NCI-H146 treated with DMSO at 0.1 percent for 48 hours (cell line): ENCODE results near the gene POP7.
"Not testable (repeated sequence)": the region's sequence is repeated elsewhere in the genome, so short reads cannot be mapped to it uniquely, and the experiment has no call there.

Source experiments
- DNase-seq: peaks from one replicate; lab custom pipeline; 2025; ENCODE audit not compliant: unreplicated experiment; lab: John Stamatoyannopoulos, UW

The POP7 gene

DNA sequence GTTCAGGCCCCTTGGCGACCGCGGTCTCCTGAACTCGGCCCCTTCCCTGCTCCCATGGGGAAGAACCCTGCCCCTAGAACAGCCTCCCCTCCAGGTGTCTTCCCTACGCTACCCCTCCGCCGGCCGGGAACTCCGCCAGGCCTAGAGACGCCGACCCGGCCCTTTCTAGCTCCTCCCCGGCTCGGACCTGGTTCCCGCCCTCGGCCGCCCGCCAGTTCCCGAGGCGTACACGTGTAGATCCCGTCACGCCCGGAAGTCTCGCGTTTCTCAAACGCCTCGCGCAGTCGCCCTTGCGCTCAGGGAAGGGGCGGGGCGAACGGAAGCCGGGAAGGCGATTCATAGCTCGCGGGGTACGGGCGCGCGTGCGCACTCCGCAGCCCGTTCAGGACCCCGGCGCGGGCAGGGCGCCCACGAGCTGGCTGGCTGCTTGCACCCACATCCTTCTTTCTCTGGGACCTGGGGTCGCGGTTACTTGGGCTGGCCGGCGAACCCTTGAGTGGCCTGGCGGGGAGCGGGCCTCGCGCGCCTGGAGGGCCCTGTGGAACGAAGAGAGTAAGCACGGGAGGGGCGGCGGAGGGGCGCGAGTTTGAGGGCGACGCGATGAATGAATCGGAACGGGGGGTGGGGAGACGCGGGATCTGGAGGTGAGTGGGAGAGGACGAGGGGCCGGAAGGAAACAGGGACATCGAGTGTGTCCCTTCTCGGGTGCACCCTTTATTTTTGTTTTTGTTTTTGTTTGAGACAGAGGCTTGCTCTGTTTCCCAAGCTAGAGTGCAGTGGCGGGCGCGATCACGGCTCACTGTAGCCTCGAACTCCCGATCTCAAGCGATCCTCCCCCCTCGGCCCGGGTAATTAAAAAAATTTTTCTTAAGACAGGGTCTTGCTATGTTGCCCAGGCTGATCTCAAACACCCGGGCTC lies at the start of gene POP7:
Gene POP7, plus strand, starts transcription at position 369 of the 919 bp plus-strand sequence. CDS start 710 bp downstream, outside the sequence.
- DNase-seq = peak; percentile 91

DNA sequence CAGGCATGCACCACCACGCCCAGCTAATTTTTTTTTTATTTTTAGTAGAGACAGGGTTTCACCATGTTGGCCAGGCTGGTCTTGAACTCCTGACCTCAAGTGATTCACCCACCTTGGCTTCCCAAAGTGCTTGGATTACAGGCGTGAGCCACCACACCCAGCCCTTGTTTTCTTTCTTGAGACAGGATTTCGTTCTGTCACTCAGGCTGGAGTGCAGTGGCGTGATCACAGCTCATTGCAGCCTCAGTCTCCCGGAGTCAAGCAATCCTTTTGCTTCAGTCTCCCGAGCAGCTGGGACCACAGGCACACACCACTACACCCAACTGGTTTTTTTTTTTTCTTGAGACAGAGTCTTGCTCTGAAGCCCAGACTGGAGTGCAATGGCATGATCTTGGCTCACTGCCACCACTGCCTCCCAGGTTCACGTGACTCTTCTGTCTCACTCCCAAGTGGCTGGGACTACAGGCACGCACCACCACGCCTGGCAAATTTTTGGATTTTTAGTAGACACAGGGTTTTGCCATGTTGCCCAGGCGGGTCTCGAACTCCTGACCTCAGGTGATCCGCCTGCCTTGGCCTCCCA lies 43.6 kb upstream of the POP7 start:
- DNase-seq = not testable (repeated sequence)

DNA sequence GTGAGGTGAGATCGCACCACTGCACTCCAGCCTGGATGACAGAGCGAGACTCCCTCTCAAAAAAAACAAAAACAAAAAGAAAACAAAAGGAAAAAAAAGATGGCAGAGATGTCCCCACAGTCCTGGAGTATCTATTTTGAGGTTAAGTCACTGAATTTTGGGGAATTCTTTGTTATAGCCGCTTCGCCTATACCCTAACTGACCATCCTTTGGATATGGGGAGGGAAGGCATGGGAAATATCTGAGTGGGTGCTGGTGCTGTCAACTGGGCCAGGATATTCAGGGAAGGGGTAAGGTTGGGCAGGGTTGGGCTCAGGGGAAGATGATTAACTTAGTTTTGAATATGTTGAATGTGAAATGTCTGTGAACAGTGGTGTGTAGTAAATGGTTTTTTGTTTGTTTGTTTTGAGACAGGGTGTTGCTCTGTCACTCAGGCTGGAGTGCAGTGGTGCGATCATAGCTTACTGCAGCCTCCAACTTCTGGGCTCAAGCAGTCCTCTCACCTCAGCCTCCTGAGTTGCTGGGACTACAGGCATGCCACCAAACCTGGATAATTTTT lies 40.7 kb upstream of the POP7 start:
- DNase-seq = no peak

DNA sequence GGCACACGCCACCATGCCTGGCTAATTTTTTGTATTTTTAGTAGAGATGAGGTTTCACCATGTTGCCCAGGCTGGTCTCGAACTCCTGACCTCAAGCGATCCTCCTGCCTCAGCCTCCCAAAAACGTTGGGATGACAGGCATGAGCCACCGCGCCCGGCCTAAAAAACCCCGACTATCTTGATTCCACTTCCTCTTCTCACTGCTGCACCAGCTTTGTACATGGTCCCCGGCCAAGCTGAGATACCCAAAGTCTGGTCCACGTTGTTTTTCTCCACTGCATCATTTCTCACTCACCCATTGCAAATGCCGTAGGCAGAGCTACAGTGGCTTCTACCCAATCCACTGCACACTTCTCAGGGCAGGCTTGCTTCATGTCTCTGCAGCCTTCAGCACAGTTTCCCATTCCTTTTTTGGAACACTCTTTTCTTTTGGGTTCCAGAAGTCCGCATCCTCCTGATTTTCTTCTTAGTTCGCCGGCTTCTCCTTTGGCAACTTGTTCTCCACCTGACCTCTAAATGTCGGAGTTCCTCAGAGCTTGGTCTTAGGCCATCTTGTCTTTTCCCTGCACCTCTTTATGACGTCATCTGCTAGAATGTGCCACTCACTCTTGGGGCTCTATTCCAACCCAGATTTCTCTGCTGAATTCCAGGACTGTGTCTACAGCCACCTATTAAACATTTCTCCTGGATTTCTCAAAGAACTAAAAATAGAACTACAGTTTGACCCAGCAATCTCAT lies 38.4 kb upstream of the POP7 start:
- DNase-seq = no peak

DNA sequence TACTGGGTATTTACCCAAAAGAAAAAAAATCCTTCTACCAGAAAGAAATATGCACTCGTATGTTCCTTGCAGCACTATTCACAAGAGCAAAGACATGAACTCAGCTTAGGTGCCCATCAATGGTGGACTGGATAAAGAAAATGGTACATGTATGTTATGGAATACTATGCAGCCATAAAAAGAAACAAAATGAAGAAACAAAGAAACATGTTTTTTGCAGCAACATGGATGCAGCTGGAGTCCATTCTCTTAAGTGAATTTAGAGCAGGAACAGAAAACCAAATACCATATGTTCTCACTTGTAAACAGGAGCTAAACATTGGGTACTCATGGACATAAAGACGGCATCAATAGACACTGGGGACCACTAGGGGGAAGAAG lies 37.9 kb upstream of the POP7 start:
- DNase-seq = no peak

DNA sequence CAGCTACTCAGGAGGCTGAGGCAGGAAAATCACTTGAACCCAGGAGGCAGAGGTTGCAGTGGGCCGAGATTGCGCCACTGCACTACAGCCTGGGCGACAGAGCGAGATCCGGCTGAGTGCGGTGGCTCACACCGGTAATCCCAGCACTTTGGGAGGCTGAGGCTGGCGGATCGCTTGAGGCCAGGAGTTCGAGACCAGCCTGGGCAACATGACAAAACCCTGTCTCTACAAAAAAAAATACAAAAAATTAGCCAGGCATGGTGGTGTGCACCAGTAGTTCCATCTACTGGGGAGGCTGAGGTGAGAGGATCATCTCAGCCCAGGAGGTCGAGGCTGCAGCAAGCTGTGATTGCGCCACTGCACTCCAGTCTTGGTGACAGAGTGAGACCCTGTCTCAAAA lies 36.8 kb upstream of the POP7 start:
- not testable (repeated sequence) for DNase-seq

DNA sequence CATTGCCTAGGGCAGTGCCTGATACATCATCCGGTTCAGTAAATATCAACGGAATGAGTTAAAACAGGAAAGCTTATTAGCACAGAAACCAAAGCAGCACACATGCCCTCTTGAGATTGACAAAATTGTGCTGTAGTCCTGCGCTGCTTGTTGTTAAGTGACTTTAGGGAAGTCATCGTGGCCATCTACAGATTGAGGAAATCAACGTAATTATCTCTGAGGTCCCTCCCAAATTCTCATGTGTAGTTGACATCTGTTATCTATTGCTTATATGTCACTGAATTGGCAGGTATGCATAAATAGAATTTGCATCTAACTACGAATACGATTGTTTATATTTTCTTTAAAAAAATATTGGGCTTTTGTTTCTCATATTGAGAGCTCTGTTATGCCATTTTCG lies 35.8 kb upstream of the POP7 start:
- DNase-seq = no peak

DNA sequence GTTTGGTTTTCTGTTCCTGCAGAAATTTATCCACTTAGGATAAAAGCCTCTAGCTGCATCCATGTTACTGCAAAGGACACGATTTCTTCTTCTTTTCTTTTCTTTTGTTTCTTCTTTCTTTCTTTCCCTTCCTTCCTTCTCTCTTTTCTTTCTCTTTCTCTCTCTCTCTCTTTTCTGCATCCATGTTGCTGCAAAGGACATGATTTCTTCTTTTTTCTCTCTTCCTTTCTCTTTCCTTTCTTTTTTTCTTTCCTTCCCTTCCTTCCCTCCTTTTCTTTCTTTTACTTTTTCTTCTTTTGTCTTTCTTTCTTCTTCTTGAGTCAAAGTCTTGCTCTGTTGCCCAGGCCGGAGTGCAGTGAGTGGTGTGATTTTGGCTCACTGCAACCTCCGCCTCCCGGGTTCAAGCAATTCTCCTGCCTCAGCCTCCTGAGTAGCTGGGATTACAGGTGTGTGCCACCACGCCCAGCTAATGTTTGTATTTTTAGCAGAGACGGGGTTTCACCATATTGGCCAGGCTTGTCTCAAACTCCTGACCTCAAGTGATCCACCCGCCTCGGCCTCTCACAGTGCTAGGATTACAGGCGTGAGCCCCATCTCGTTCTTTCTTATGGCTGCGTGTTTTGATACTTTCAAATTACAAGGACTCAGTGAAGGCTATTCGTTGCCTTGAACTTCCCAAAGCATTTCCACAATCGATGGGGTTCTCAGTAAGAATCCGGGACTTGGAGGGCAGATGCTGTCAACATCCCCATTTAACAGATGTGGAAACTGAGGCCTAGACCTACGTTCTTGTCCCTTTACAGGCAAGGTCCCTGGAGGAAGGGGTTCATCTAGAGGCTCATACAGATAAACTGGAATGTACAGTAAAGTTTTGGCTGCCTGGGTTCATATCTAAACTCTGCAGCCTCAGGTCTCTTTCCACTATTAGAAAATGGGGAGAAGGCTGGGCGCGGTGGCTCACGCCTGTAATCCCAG lies 34.3 kb upstream of the POP7 start:
- no peak for DNase-seq

DNA sequence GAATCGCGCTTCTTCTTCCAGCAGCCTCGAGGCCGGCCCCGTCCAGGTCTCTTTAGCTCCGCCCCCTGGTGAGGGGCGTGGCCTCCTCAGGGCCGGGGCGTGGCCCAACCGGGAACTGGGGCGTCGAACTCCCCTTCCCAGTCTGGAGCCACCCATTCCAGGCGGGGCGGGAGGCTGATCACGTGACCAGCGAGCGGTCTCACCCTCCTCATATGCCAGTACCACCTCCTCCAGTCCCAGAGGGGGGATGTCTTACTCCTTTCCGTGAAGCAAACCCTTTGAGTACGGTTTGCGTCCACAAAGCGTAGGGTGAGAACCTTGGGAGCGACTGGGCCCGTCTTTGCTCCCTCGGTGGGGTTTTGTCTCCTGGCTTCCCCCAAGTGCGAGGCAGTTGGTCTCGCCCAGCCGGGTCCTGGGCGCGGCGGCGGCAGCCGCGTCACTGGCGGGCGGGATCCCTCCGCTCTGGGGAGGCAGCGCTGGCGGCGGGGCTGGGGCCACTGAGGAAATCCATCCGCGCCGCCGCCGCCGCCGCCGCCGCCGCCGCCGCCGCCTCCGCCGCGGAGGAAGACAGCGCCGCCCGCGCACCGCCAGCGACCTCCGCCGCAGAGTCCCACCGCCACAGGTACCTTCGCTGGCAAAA lies 32.5 kb upstream of the POP7 start, which contains the start of gene GNB2:
Gene GNB2, plus strand, starts transcription at position 439 of the 640 bp plus-strand sequence. CDS start 2,526 bp downstream, outside the sequence.
- peak; percentile 92 for DNase-seq

DNA sequence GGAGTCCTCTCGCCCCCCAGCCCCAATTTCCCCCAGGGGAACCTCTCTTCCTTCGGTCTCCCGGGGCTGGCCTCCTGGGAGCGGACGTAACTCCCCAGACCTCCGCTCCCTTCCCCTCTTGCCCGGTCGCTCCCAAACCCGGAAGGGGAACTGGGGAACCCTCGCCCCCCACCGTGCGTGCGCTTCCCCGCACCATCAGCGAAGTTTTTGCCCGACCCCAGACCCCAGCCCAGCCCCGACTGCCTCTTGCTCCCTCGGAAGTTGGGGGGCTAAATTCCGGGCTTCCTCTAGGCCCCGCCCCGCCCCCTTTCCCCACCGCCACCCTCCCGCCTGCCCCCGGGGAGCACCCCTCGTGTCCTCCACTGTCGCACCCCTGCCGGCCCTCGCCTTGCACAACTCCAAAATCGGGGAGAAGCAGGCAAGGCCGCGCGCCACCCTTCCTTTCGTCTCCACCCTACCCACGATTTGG lies 31.9 kb upstream of the POP7 start:
- DNase-seq = no peak

DNA sequence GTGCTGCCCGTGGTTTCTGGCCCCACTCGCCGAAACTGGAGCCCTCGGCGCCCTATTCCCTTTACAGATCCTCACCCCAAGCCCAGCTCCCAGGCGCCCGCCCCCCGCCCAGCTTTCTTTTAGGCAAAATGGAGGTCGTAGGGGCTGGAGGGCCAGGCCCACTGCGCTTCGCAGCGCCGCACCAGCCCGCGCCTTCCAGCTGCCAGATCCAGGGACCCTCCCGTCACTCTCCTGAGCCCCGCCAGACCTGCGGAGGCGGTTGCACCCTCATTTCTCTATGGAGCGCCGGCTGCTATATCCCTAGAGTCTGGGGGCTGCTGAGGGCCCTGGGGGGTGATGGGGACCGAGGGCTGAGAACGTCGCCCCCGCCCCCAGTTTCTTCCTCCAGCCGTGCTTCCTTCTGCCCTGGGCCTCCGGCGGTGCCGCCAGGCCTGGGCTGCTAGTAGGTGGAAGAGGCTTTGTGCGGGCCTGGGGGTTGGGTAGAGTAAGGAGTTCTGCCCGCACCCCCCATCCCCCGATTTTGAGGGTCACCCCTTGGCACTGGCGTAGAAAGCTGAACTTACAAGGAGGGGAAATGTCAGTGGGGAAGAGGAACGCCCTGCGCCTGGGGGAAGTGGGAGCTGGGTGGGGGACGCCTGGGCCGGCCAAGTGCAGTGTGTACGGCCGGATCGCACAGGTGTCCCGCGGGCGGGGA lies 31.4 kb upstream of the POP7 start:
- DNase-seq = no peak

DNA sequence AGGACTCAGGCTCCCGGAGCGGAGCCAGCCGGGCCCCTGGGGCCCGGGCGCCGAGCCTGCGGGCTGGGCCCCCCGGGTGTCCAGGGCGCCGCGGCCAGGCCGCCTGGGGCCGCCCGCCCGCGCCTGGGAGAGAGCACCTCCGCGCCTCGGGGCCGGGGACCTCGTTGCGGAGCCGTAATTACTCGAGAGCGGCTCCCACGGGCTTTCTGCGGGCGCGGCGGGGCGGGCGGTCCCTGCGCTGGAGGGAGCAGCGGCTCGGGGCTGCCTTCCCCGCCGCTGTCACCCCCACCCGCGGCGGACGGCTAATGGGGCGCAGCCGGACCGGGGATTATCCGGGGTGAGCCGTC lies 30.8 kb upstream of the POP7 start:
- DNase-seq = no peak

DNA sequence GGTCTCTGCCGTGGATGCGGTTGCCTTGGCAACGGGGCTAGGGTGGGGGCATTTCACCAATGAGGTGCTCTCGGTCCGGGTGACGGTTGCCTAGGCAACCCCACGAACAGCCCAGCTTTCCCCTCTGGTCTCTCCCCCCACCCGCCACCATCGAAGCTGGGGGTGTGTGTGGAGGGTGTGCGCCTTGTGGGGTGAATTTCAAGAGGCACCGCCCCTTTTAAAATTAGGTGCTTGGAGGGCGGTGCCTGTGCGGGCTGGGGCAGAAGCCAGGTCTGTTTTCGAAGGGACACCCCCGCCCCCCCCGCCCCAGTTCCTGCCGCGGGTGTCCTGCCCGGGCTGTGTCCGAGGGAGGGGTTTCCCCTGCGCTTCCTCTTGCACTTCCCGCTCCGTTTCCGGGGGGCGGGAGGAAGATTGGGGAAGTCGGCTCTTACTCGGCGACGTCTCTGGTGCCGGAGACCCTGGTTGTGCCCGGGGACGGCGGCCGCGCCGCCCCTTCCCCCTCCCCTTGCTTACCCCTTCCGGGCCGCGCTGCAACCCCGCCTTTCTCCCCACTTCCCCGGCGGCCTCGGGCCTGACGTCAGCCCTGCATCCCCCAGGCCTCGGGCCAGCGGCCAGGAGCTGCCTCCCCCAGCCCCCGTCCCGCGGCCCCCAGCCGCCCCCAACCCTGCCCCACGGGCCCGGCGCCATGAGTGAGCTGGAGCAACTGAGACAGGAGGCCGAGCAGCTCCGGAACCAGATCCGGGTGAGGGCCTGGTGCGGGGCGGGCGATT lies 30.2 kb upstream of the POP7 start:
- DNase-seq = no peak

DNA sequence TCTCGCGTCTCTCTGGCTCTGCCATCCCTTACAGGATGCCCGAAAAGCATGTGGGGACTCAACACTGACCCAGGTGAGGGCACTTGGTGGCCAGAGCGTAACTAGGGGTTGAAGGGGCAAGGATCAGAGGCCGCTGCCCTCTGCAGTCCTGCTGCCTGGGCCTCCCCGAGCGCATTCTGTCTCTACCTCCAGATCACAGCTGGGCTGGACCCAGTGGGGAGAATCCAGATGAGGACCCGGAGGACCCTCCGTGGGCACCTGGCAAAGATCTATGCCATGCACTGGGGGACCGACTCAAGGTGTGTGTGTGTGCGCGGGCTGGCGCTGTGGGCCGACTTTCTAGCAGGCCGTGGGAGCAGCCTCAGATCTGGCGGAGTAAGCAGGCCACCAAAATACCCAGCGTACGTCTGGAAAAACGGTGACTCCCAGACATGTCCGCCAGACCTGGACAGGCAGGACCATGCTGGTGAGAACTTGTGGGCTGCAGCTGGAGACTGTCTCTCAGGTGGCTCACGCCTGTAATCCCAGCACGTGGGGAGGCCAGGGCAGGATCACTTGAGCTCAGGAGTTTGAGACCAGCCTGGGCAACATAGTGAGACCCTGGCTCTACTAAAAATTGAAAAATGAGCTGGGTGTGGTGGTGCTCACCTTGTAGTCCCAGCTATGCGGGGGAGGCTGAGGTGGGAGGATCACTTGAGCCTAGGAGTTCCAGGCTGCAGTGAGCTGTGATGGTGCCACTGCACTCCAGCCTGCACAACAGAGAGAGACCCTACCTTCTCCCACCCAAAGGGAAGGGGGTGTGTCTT lies 29.2 kb upstream of the POP7 start:
- no peak for DNase-seq

DNA sequence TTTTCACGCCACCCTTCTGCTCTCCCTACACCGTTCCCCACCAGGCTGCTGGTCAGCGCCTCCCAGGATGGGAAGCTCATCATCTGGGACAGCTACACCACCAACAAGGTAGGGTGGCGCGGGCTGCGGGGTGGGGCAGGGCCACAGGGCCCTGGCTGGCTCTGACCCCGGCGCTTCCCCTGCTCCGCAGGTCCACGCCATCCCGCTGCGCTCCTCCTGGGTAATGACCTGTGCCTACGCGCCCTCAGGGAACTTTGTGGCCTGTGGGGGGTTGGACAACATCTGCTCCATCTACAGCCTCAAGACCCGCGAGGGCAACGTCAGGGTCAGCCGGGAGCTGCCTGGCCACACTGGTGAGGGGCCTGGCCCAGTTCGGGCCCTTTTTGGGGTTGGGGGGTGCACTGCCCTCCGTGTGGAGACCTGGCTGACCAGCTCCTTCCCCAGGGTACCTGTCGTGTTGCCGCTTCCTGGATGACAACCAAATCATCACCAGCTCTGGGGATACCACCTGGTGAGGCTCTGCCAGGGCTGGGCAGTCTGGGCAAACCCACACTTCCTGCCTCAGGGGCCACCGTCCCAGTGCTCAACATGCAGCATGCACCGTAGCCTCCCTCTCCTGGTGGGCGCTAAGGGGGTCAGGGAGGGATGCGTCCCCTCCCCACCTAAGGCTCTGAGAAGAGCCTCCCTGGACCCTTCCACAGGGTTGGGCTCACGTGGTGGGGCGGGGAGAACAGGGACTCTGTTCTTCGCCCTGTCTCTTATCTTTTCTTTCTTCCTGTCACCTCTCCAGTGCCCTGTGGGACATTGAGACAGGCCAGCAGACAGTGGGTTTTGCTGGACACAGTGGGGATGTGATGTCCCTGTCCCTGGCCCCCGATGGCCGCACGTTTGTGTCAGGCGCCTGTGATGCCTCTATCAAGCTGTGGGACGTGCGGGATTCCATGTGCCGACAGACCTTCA lies 28.3 kb upstream of the POP7 start:
- DNase-seq = no peak

DNA sequence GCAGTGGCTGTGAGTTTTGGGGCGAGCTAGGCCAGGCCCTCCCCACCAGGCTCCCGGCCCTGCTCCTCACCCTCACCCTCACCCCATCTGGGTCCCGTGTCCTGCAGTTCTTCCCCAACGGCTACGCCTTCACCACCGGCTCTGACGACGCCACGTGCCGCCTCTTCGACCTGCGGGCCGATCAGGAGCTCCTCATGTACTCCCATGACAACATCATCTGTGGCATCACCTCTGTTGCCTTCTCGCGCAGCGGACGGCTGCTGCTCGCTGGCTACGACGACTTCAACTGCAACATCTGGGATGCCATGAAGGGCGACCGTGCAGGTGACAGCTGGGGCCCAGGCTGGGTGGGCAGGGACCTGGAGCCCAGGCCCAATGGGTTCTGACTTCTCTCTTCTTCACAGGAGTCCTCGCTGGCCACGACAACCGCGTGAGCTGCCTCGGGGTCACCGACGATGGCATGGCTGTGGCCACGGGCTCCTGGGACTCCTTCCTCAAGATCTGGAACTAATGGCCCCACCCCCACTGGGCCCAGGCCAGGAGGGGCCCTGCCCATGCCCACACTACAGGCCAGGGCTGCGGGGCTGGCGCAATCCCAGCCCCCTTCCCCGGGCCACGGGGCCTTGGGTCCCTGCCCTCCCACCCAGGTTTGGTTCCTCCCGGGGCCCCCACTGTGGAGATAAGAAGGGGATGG lies 27.5 kb upstream of the POP7 start:
- no peak for DNase-seq
